GM19452 (cell line): ENCODE measurements around the gene OPCML.

ENCODE experiments used
- ATAC-seq: cut with Tn5 transposase; IDR thresholded peaks from one replicate; pipeline ENCODE4 v1.9.1; 2021; ENCODE audit not compliant: unreplicated experiment

OPCML gene

GRCh38 chr11:132464939-132465338 lies 1067.4 kb downstream of the OPCML start:
- ATAC-seq, result no peak

DNA sequence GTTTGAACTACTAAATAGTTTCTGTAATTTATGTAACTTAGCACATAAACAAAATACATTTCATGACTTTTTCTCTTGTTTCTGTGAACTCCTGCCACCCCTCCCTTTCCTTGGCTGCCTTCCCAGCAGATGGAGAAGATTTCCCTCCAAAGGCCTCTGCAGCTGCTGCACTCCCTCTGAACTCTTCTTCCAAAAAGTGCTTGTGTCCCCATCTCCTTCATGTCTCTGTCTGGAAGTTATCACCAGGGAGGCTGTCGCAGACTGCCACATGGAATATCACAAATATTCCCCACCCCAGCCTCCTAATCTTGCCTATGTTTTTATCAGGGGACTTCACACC lies 1068.3 kb downstream of the OPCML start:
- ATAC-seq, result no peak

DNA sequence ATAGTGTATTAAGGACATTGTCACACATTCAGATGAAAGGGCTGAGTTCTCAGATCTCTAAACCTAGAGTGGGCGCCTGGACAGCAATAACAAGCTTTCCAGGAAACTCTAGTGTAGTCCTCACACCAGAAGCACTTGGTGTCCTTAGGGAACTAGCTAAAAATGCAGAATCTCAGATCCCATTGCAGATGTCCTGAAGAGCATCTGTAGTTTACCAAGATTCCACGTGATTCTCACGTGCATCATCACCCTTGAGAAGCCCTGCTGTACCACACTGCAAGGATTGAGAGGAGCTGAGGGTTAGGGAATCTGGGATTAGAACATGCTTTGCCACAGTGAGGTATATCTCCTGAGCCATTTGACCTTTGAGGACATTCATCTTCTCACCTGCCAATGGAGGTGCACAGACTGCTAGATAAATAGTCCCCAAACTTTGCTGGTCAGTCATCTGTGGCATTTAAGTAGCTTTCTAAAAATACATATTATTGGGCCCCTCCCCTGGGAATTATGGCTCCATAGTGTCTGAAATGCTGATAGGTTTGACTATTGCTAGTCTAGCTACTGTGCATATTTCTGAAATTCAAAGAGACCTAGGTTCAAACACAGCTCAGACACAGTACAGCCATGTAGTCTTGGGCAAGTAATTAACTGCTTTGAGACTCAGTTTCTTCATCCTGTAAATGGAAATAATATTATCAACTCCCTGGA lies 1068.9 kb downstream of the OPCML start:
- ATAC-seq, result no peak

DNA sequence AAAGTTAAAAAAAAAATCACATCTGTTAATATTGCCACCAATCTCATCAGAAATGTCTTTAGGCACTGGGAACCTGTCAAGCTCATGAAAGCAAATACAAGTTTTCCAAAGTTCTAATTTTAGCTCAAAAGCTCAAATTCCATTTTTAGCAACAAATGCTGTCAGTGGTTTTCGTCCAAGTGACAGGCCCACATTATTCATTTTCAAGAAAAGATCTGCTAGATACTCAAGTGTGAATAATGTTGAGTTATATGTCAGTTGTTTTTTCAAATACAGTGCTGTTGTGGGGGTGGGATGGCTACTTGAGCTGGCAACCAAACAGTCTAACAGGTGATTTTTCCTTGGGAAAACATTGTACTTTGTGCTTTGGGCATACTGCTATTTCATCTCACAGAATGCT lies 1072.6 kb downstream of the OPCML start:
- no peak for ATAC-seq

DNA sequence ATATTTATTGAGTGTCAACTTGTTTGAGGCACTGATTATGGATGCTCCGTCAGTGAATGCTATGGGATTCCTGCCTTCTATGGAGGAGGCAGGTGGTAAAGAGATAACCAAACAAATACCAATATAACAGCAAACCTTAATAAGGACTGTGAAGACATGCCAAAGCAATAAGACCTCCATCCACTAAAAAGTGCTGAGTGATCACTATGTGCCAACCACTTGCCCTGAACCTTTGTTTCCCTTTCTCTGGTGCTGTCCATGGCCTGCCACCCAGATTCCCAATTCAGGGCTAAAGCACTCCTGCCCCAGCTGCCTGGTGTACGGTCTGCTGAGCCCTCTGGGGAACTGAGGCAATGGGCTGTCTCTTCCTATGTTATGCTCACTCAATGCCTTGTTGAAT lies 1074.9 kb downstream of the OPCML start:
- ATAC-seq, result no peak

GRCh38 chr11:132456751-132457328 lies 1075.5 kb downstream of the OPCML start:
- ATAC-seq, result no peak

GRCh38 chr11:132455044-132455443 lies 1077.3 kb downstream of the OPCML start:
- ATAC-seq, result no peak

DNA sequence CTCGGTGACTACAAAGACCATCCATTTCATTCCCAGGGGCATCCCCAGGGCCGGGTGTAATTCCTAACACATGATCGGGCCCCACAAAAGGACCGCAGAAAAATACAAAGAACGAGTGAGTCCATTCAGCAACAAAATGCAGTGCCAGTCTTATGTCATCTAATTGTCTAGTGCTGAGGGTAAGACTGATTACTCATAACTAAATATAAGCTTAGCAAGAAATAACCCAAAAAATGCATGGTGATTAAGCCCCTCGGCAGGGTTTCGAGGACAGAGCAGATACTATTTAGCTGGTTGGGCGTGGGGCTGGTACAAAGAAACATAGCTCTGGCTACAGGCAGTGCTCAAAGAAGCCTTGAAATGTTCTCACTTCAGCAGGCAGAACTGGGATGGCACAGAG lies 1078.9 kb downstream of the OPCML start:
- no peak for ATAC-seq

DNA sequence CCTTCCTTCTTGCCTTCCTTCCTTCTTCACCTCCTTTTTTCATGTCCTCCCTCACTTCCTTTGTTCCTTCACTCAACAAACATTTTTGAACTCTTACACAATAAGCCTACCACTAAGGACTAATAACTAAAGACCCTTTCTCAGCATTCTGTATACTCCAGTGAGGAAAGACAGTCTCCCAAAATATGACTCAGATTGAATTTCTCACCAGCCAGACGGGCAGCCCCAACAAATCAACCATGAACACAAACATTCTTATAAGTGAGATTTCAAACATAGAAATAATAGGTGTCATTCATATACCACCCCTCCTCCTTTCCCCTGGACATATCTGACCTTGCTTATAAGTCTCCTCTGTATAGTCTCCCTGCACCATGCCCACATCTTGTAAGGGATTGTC lies 1079.7 kb downstream of the OPCML start:
- no peak for ATAC-seq

DNA sequence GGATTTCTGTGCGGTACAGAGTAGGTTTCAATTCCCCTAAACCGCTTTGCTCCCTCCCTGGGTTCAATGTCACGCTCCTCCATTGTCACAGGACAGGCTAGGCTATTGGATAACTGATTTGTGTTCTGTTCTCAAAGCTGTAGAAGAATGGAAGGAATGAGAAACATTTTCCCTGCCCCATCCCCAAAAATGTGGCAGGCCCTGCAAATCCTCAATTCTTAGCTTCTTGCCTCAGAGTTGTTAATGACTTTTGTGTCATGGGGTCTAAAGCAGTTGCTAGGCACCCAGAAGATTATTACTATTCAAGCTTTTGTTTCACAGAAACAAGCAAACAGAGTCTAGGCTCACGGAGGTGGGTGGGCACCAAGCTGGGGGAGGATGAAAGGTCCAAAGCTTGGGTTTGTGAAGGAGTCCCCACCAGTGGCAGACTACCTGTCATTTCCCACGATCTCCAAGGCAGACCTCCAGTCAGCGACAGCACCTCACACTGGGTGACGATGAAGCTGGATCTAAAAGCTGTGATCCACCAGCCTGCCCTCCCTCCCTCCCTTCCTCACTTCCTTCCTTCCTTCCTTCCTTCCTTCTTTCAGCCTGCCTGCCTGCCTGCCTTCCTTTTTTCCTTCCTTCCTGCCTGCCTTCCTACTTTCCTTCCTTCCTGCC lies 1080.2 kb downstream of the OPCML start:
- no peak for ATAC-seq

GRCh38 chr11:132450631-132451030 lies 1081.7 kb downstream of the OPCML start:
- no peak for ATAC-seq

GRCh38 chr11:132448334-132448995 lies 1083.8 kb downstream of the OPCML start:
- no peak for ATAC-seq

GRCh38 chr11:132447761-132448160 lies 1084.5 kb downstream of the OPCML start:
- no peak for ATAC-seq

- ATAC-seq, result no peak
These were observed 1086.4 kb downstream of the OPCML start for GRCh38 chr11:132445859-132446291.

- no peak for ATAC-seq
These were observed 1087.4 kb downstream of the OPCML start for GRCh38 chr11:132444911-132445310.

DNA sequence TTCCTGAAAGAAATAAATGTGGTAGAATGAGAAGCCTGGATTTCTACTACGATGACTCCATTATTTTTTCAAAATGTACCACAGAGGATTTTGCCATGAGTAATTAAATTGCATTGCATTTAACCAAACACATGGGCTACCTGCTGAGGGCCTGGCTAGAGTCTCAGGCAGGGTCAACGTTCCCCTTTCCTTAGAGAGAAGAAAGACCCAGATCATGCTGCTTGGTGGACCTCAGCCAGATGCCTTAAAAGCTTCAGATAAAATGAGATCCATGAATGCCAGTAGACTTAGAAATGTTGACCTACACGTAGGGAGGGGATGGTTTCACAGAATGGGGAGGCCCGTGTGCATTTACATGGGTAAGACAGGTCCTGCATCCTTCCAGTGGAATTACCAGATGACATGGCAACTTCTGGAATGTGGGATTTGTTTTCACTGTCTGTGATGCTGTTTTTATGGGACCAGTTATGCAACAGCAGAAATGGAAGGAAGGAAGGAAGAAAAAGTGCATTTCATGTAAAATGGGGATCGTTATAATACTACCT lies 1092.5 kb downstream of the OPCML start:
- ATAC-seq, result no peak

GRCh38 chr11:132438418-132438817 lies 1093.9 kb downstream of the OPCML start:
- no peak for ATAC-seq

- no peak for ATAC-seq
These were observed 1101.8 kb downstream of the OPCML start for GRCh38 chr11:132430429-132431062.

GRCh38 chr11:132429685-132430084 lies 1102.6 kb downstream of the OPCML start:
- no peak for ATAC-seq

DNA sequence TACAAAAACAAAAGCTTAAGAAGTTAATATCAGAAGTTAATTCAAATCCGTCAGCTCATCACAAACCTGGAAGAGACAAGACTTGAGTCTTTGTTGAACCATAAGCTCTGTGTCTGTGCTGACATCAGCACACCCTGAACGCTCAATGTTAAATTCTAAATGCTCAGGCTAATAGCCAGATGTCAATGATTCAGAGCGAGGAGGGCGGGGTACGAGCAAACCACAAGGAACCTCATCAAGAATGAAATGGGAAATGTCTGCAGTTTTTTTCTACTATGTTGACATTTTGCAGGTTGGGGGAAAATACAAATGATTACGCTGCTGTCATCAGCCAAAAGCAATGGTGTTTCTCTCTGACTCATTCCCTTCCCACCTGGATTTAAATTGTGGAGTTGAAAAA lies 1104.7 kb downstream of the OPCML start:
- no peak for ATAC-seq

DNA sequence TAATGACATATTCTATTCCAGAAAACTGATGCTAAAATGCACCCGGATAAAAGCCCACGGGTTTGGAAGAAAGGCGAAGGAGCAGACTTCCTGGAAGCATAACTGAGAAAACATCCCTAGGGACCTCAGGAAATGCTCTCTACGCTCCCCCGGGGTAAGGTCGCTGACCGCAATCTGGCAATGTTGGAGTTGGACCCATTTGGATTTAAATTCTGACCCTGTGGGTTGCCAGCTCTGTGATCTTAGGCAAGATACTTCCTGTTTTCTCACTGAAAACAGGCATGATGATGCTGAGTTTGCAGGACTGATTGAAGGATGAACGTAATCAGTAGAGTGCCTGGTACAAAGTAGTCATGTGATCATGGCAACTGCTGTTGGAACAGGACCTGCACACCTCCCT lies 1107.9 kb downstream of the OPCML start:
- no peak for ATAC-seq
